Measurements from ENCODE around the gene KIAA1328. TPM values are rescaled to one million over a fixed set of nuclear protein-coding genes. Genes with fewer than 3 reads are reported as not detected.

Gene KIAA1328
- total and polyA plus RNA-seq, 2 experiments from 2014 or later = 3.8 to 11.5 TPM

DNA sequence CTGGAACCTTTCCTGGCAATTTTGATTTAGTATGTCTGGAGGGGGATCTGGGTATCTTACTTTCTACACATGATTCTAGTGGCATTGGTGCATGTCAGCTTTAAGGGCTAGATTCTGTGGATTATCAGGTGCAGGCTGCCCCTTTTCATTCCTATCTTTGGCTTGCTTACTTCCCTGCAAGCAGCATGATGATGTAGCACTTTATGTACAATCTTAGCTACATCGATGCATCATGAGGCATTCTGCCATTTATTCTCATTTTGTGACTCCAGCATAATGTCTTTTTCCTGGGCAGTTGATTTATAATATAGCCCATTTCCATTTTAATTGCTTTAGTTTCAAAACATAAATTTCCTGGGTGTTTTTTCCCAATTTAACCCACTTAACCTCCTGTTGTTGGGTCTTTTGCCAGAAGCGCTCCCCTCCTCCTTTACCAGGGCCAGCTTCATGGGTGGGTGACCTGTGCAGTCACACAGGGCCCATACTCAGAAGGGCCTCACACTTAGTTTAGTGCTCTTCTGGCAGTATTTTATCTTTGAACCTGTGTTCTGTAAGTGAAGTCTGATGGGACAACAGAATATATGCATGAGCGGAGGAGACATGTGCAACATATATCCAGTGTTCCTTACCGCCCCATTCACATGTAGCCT, 36.2 kb upstream of the KIAA1328 start:
- Histone ChIP-seq H3K27me3 (no peaks in the 10 kb centered on the region), H3K4me3 (no peak overlapping the region), H3K27ac (no peak overlapping the region), H3K36me3 (peaks cover 25% of the 10 kb centered on the region), H3K4me1 (ENCODE audit: low read depth) (peaks cover 8% of the 10 kb centered on the region), H3K9me3 (ENCODE audit: low read depth) (no peaks in the 10 kb centered on the region)
- no peak for DNase-seq (ENCODE audit: low read depth in 1 of 2, low spot score in 1 of 2)
- TF ChIP-seq, protein P1, sequence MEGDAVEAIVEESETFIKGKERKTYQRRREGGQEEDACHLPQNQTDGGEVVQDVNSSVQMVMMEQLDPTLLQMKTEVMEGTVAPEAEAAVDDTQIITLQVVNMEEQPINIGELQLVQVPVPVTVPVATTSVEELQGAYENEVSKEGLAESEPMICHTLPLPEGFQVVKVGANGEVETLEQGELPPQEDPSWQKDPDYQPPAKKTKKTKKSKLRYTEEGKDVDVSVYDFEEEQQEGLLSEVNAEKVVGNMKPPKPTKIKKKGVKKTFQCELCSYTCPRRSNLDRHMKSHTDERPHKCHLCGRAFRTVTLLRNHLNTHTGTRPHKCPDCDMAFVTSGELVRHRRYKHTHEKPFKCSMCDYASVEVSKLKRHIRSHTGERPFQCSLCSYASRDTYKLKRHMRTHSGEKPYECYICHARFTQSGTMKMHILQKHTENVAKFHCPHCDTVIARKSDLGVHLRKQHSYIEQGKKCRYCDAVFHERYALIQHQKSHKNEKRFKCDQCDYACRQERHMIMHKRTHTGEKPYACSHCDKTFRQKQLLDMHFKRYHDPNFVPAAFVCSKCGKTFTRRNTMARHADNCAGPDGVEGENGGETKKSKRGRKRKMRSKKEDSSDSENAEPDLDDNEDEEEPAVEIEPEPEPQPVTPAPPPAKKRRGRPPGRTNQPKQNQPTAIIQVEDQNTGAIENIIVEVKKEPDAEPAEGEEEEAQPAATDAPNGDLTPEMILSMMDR (IDR thresholded peaks at IDR 0.05; ENCODE audit: low read depth, low read length) = no peak

DNA sequence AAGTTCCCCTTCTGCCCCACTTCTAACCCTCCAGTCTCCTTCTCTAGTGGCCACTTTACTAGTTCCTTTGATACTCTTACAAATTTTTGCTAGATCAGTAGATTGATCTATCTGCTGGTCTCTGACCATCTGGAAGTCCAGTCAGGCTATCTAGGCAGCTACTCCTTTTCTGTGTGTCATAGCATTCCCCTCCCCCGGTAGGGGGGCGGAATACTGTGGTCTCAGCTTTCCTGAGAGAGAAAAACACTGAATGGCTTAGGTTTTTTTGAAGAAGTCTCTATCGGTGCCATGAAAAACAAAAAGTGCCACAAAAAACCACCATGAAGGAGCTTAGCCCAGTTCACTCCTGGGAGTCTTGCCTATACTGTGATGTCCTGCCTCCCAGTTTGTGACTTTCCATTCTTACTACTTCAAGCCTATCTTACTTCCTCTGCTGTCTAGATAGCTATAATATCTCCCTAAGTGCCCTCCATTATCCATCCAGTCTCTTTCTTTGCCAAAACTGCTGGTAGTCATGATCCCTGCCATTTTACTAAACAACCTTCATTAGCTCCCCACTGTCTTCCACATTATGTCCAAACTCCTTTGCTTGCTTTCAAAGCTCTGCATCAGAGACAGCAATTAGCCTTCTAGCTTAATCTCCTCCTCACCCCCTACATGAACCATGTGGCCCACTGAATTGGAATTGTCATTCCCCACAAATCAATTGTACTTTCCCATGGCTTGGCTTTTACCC, 30.0 kb upstream of the KIAA1328 start:
- H3K4me1 ChIP-seq (ENCODE audit: low read depth) = peaks cover 7% of the 10 kb centered on the region
- no peak for DNase-seq (ENCODE audit: low read depth in 1 of 2, low spot score in 1 of 2)
- H3K36me3 ChIP-seq = peaks cover 30% of the 10 kb centered on the region
- peak overlapping the region; percentile 55 for H3K27ac ChIP-seq
- no peaks in the 10 kb centered on the region for H3K27me3 ChIP-seq
- TF ChIP-seq, protein P1 (IDR thresholded peaks at IDR 0.05; ENCODE audit: low read depth, low read length) = no peak
- H3K4me3 ChIP-seq = no peak overlapping the region
- H3K9me3 ChIP-seq (ENCODE audit: low read depth) = no peaks in the 10 kb centered on the region

DNA sequence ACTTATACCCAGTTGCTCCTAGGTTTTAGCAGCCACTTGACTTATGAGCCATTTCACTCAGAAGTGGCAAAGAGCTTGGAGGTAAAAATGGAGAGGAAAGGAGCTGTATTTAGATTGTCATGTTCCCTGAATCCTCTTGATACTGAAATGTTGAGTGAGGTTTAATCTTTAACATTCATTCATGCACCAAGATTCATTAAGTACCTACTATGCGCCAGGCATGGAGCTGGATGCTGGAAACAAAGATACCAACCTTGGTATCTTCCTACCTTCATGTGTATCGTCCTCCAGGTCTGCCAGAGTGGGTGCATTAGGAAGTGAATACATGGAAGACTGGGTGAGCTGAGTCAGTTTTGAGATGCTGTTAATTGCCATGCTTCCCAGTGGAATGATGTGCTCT, 23.8 kb upstream of the KIAA1328 start:
- DNase-seq (ENCODE audit: low read depth in 1 of 2, low spot score in 1 of 2) = no peak
- peaks cover 7% of the 10 kb centered on the region for H3K36me3 ChIP-seq

DNA sequence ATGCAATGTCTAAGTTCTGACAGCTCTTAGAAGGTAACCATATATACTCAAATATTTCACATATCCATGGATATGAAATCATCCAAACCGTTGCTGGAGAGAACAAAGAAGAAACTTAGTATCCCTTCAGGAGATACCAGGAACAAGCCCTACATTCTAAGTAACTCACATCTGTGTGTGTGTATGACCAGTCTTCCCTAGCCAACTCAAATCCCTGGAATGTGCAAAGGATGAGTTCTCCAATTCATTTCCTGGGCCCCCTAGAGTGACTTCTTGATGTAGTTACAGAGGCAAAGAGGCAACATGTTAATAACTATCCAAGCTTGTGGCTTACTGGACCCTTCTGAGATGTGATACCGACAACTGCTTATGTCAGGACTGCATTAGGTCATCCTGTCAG, 20.2 kb upstream of the KIAA1328 start:
- Histone ChIP-seq H3K4me1 (ENCODE audit: low read depth) (no peaks in the 10 kb centered on the region), H3K9me3 (ENCODE audit: low read depth) (no peaks in the 10 kb centered on the region), H3K27ac (no peak overlapping the region)

More for the DNA sequence above, 23.8 kb upstream of the KIAA1328 start:
- Histone ChIP-seq H3K27ac (no peak overlapping the region), H3K9me3 (ENCODE audit: low read depth) (no peaks in the 10 kb centered on the region), H3K4me3 (no peak overlapping the region), H3K27me3 (no peaks in the 10 kb centered on the region), H3K4me1 (ENCODE audit: low read depth) (no peaks in the 10 kb centered on the region)
- TF ChIP-seq, protein P1 (IDR thresholded peaks at IDR 0.05; ENCODE audit: low read depth, low read length) = no peak

GRCh38 chr18:36809590-36810381, 19.1 kb upstream of the KIAA1328 start:
- Histone ChIP-seq H3K36me3 (no peaks in the 10 kb centered on the region), H3K9me3 (ENCODE audit: low read depth) (no peaks in the 10 kb centered on the region), H3K27me3 (no peaks in the 10 kb centered on the region), H3K27ac (no peak overlapping the region), H3K4me3 (no peak overlapping the region), H3K4me1 (ENCODE audit: low read depth) (peaks cover 6% of the 10 kb centered on the region)
- TF ChIP-seq, protein P1 (IDR thresholded peaks at IDR 0.05; ENCODE audit: low read depth, low read length) = peak; percentile 85
- DNase-seq (ENCODE audit: low read depth in 1 of 2, low spot score in 1 of 2) = peak; percentile 79 to 82

More for the DNA sequence above, 20.2 kb upstream of the KIAA1328 start:
- Histone ChIP-seq H3K4me3 (no peak overlapping the region), H3K27me3 (no peaks in the 10 kb centered on the region), H3K36me3 (no peaks in the 10 kb centered on the region)
- DNase-seq (ENCODE audit: low read depth in 1 of 2, low spot score in 1 of 2) = peak in 1 of 2 donors; percentile 57
- TF ChIP-seq, protein P1 (IDR thresholded peaks at IDR 0.05; ENCODE audit: low read depth, low read length) = no peak
